ENCODE data around the gene LGR6. TPM values are rescaled to one million over a fixed set of nuclear protein-coding genes. Genes with fewer than 3 reads are reported as not detected.
"Not testable (repeated sequence)": the region's sequence is repeated elsewhere in the genome, so short reads cannot be mapped to it uniquely, and the experiment has no call there.

The LGR6 gene
- polyA plus RNA-seq, 3 donors: 0.86 to 1.1 (median 1.0) TPM

- not testable (repeated sequence) for DNase-seq
Measured at GRCh38 chr1:202240226-202240625, 46.6 kb downstream of the LGR6 start.

DNA sequence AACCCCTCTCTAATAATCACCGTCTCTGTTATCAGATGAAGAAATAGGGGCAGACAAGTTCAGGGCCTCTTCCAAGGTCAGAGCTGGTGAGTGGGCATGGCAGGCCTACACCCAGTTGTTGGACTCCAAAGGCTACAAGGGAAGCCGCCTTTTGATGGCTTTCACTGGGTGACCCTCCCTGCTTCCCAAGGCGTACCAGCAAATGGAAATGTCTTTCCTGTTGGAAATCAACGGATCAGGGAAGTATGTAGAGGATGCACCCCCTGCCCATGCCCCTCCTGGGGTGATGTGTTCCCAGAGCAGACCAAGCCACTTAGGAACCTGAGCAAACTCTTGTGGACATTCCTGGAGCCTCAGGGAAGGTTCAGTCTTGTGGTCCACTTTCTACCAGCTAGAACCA lies 47.4 kb downstream of the LGR6 start:
- DNase-seq: no peak

GRCh38 chr1:202241376-202242079 lies 47.9 kb downstream of the LGR6 start:
- no peak for DNase-seq

DNA sequence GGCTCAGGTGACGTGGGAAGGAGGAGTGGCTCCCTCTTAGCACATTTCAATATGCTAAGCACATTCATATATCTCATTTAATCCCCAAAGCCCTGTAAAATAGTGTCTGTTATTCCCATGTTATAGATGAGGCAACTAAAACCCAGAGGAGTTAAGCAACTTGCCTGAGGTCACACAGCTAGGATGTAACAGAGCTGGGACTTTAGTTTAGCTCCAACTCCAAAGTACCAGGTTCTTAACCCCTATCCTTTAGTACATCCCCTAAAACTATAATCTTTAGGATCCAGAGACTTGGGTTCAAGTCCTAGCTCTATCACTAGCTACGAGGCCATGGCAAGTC lies 48.5 kb downstream of the LGR6 start:
- no peak for DNase-seq

DNA sequence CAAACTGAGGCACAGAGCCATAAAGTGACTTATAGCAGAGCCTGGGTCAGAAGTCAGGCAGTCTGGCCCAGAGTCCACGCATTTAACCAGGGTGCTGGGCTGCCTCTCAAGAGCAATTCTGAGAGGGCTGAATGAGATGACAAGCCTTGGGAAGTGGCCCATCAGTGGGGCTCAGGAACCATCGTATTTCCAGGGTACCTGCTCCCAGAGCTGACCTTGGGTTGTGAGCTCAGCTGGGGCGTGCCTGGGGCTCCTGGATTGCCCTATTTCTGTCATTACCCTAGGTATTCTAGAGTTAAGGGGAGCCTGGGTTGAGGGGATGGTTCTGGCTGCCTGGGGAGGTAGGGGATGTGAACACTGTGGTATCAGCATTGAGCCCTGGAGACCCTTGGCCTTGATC lies 49.4 kb downstream of the LGR6 start:
- DNase-seq: no peak

DNA sequence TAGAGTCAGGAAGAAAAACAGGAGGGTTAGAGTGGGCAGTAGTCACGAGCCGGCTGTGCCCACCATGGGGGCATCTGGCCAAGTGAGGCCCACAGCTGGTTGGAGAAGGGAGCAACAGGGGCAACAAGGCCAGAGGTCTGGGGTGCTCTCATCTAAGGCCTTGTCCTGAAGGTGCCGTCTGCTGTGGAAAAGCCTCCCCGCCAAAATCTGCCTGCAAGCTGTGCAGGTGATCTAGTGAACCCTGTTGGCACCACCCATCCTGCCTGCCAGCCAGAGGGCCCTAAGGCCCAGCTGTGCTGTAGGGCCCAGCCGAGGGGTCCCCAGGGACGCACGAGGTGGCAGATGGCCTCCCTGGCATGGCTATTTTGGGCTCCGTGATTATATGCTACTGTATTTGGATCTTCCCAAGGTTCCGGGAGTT lies 51.3 kb downstream of the LGR6 start:
- no peak for DNase-seq

DNA sequence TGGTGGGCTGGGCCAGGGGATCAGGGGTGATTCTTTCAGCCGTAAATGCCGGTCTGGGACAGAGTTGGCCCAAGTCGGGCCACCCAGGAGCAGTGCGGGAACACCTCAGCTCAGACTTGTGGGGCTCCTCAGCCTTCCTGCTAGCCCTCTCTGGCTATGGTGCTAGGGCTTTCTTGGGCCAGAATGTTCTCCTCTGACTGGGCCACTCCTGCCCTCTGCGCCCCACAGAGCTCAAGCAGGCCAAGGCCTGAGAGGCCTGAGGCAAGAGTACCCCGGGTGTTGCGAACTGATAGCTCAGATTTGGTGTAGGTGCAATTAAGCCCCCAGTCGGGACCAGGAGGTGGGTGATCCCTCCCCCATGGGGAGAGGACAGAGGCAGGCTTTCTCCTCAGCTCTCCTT lies 51.8 kb downstream of the LGR6 start:
- DNase-seq: no peak

- DNase-seq: no peak
Measured at GRCh38 chr1:202247104-202247503, 53.5 kb downstream of the LGR6 start.

DNA sequence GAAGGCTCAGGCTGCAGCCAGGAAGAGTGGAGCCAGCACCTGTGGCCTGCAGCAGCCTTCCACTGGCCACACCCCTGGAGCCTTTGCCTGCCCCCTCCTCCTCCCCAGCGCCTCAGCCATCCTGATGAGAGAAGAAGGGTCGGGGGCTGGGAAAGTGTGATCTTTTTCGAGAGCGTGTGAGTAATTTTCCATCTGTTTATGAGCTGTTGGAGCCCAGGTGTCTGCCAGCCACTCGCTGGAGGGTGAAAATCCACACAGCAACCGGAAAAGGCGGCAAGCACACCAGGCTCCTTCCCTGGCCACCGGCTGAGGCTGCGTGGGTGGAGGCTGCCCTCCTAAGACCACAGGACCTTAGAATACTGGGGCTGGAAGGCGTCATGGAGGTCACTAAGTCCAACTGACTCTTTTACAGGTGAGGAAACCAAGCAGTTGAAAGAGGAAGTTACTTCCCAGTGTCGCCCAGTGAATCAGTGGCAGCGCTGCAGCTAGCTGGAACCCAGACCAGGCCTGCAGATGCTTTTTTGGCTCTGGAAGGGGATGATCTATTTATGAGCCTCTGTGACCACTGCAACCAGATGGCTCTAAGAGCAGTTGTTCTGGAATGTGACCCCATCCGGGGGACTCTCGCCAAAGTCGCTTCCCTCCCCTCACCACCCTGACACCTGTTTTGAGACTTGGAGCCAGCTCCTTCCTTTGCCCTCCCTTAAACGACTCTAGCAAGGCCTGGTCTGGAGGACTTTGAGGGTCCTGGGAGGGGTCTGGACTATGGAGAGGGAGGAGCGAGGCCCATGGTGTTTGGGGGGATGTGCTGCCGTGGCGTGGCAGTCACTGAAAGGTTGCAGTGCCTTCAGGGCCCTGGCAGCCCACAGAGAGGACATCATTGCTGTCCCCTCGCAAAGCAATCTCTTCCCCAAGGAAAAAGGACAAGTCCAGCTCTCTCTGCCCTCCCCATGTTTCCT lies 54.5 kb downstream of the LGR6 start:
- DNase-seq: no peak

GRCh38 chr1:202248861-202249260 lies 55.3 kb downstream of the LGR6 start:
- no peak for DNase-seq

DNA sequence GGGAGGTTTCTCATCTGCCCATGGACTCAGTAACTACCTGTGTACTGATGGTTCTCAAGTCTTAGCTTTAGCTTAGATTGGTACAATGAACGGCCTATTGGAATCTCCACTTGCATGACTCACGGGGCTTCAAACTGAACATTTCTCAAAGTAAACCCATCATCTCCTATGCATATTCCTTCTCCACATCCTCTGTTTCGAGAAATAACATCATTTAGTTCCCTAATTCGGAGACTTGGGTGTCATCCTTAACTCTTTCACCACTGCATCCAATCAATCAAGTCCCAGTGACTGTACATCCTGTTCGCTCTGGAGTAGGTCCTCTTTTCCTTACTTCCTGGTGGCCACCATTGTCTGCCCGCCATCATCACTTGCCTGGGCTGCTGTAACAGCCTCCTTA lies 55.8 kb downstream of the LGR6 start:
- no peak for DNase-seq

GRCh38 chr1:202249846-202250245 lies 56.2 kb downstream of the LGR6 start:
- DNase-seq: no peak

DNA sequence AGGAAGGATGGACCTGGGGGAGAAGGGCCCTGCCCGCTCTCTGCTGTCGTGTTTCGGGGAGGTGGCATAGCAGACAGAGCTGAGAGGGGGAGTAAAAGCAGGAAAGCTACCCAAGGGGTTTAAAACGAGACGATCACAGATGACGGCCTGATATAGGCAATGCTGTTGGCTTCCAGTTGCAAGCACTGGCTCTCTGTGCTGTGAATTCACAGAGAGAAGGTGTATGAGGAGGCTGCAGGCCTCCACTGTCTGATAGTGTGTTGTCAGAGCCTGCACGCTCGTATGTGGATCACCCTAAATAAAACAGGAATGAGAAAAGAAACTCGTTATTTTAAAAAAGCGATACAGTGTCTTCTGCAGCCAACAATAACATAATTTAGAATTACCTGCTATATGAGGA lies 57.4 kb downstream of the LGR6 start:
- DNase-seq: no peak

GRCh38 chr1:202251424-202252256 lies 58.0 kb downstream of the LGR6 start:
- no peak for DNase-seq

DNA sequence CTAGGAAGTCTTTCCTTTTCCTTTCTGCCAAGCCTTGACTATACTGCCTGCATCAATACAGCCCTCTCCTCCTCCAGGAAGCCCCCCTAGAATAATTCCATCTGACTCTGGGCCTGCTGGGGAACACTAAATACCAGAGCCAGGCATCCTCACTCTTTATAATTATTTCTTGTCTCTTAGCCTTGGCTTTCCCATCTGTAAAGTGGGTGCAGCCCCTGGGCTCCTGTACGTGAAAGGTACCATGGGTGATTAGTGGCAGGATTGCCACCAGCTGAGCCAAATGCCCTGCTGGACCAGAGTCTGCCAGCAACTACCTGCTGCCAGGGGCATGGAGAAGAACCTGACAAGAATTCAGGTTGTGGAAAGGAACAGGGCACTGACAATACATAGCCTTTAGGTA lies 58.7 kb downstream of the LGR6 start:
- no peak for DNase-seq

DNA sequence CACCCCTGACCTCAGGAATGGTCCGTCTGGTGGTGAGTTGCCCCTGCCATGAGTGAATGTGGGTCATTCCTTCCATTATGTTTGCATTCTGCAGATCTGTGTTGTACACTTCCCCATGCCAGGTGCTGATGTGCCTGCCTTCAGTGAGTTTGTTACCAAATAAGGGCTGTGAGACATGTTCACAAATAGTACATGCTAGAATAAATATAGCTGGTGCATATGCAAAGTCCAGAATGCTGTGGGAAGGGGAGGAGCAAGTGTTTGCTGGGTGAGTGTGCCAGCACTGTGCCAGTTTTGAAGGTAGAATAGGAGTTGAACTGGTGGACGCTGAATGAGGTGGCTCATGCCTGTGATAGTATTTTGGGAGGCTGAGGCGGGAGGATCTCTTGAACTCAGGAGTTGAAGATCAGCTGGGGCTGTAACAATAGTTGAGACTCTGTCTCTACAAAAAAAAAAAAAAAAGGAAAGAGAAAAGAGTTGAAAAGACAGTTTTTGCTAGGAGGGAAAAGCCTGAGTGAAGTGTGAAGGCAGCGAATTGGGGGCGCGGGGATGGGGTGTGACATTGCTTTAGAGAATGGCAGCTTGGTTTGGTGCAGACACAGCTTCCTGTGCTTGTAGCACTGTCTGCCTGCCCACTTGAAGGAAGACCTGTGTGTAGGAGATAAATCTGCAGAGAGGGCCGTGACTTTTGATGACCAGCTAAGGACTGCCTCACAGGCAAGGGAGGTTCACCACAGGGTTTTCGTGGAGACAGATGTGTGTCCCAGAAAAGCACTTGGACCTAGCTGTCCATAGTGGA lies 61.1 kb downstream of the LGR6 start:
- no peak for DNase-seq

DNA sequence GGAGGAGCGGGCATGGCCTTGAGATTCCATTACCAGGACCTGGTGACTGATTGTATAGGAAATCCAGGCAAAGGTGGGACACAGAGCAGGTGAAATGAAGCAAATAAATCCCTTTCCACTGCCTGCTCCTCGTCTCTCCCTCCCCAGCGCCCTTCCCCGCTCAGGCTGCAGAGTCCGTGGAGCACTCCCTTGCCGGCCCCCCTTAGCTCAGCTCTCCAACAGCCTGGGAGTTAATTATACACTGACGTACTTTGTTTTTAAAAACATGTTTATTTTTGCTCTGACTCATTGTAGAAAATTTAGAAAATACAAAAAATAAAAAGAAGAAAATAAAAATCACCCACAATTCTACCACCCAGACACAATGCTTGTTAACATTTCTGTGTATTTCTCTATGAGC lies 61.7 kb downstream of the LGR6 start:
- peak; percentile 14 for DNase-seq

GRCh38 chr1:202259705-202260104 lies 66.1 kb downstream of the LGR6 start:
- no peak for DNase-seq

- DNase-seq: not testable (repeated sequence)
Measured at GRCh38 chr1:202261209-202261958, 67.8 kb downstream of the LGR6 start.

DNA sequence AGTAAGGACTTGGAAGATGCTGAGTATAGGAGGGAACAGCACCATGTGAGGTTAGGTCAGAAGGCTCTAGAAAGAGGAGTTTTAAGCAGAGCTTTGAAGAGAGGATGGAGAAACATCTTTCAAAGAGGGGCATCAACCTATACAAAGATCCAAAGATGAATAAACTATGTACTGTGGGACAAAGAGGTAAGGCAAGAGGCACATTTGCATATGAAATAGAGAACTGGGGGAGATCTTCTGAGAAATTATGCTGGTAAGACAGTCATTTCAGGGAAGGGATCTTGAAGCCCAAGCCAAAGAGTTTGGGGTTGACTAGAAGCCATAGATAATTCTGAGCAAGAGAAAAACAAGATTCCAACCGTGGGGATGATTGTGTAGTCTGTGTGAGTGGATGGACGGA lies 70.0 kb downstream of the LGR6 start:
- DNase-seq: no peak

DNA sequence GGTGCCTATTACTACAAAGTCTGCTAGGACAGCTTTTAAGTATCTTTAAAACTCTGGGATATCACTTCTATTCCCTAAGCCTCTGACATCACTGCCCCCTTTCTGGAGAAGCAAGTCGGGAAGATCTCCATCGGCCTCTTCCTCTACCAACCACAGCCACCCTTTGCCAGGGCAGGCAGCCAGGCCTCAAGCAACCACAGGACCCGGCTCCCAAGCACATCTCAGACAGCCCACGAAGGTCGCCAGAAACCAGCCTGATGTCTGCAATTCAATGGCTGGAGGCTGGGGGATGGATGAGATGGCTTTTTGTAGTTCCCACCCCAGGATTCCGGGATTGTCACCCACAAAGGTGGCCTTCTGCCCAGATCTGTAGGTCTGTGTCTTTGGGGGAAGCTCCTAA lies 70.7 kb downstream of the LGR6 start:
- DNase-seq: no peak

Data from renal pelvis (tissue), 4 donors.